Astrocyte of the cerebellum (primary cell): Measurements from ENCODE around the gene SCN5A.

Source experiments
- DNase-seq: peaks from one replicate; pipeline ENCODE4 v3.0.0-alpha.2; 2011; ENCODE audit warnings: low read depth
- H3K4me3 ChIP-seq: 2 replicates; pipeline ENCODE4 v1.5.1; 2011; ENCODE audit warnings: mild to moderate bottlenecking, low read depth, low read length, moderate library complexity
- in situ Hi-C: cut with HindIII; loops from 2 replicates; pipeline ENCODE4 v1.10.0; 2017; ENCODE audit warnings: low sequenced_read_pairs
- TF ChIP-seq, protein P1 (sequence below): IDR thresholded peaks from 2 replicates; pipeline ENCODE4 v1.5.1; 2012; ENCODE audit warnings: low read length, low read depth, moderate library complexity, mild to moderate bottlenecking; ENCODE audit errors: missing control alignments

Gene SCN5A

DNA sequence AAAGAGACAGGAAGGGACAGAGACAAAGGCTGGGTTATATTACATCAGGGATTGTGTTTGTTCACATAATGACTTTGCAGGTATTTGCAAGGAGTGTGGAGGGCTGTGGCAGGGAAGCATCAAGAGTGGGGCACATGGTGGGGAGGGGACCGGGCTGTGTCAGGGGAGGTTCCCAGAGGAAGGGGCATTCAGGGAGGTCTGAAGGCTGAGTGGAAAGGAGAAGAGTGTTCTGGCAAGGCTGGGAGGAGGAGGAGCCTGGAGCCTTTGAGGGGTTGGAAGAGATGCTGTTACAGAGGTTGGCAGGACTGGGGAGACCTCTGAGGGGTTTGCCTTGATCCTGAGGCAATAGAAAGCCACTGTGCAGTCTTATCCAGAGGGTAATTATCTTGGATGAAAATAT, 103.9 kb downstream of the SCN5A start:
- TF ChIP-seq, protein P1, sequence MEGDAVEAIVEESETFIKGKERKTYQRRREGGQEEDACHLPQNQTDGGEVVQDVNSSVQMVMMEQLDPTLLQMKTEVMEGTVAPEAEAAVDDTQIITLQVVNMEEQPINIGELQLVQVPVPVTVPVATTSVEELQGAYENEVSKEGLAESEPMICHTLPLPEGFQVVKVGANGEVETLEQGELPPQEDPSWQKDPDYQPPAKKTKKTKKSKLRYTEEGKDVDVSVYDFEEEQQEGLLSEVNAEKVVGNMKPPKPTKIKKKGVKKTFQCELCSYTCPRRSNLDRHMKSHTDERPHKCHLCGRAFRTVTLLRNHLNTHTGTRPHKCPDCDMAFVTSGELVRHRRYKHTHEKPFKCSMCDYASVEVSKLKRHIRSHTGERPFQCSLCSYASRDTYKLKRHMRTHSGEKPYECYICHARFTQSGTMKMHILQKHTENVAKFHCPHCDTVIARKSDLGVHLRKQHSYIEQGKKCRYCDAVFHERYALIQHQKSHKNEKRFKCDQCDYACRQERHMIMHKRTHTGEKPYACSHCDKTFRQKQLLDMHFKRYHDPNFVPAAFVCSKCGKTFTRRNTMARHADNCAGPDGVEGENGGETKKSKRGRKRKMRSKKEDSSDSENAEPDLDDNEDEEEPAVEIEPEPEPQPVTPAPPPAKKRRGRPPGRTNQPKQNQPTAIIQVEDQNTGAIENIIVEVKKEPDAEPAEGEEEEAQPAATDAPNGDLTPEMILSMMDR: no peak
- no peak for DNase-seq
- H3K4me3 ChIP-seq: no peak overlapping the region
- in situ Hi-C loops: no loop called here

DNA sequence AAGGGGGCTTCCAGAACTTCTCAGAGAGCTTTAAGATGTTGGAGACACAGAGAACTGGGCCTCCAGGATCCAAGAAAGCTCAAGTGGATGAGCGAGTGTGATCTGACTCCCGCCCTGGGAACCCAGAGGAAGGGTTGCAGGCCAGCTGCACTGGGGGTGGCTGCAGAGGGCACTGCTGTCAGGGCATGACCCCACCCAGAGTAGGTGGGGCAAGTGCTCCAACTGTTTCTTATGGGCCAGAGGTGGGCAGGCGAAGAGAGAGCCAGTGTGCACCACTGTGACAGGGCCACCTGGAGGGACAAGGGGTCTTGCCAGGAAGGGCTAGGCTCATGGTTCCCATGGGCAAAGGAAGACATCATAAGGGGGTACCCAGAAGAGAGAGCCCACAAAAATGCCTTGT, 104.6 kb downstream of the SCN5A start:
- in situ Hi-C loops: no loop called here
- DNase-seq: no peak
- TF ChIP-seq, protein P1: no peak
- H3K4me3 ChIP-seq: no peak overlapping the region

GRCh38 chr3:38543586-38543985, 105.9 kb downstream of the SCN5A start:
- in situ Hi-C loops: no loop called here
- TF ChIP-seq, protein P1: no peak

DNA sequence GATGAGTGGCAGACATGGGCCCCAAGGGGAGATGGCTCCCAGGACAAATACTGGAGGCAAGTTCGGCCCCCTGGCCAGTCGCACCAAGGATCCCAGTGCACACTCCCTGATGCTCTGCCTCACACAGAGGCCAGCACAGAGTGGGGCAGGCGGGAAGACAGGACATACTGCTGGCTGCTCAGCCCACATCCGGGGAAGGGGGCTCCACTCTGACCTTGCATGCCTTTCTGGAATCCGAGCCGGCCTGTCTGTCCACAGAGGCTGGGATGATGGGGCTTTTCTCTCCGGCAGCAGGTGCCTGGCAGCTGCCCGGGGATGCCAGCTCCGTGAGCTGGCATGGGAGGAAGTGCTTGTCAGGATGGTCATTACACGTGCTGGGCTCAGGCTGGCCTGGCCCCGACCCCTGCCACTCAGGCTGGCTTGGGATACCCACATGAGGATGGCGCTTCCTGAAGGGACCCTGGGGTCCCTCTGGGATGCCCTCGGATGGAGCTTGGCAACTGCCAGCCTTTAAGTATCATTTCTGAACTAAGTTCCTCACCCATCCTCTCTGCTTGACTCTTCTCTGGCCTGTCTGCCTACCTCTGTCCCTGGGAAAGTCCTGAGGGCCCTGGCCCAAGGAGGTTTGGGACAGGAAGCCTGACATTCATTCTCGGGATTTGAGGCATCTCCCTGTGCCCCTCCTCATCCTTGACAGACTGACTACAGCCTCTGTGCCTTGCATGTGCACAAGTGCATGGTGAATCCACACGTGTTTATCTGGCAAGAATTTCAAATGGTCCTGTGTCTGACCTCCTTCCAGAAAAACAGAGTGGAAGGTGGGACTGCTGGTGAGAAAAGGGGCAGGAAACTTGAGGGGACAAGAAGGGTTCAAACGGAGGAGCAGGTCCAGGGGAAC, 106.8 kb downstream of the SCN5A start:
- H3K4me3 ChIP-seq: no peak overlapping the region
- in situ Hi-C loops: no loop called here
- TF ChIP-seq, protein P1: no peak
- DNase-seq: no peak

More at GRCh38 chr3:38543586-38543985, 105.9 kb downstream of the SCN5A start:
- no peak overlapping the region for H3K4me3 ChIP-seq
- DNase-seq: no peak

GRCh38 chr3:38541806-38542205, 107.7 kb downstream of the SCN5A start:
- in situ Hi-C loops: no loop called here
- H3K4me3 ChIP-seq: no peak overlapping the region
- DNase-seq: no peak
- TF ChIP-seq, protein P1: no peak

- H3K4me3 ChIP-seq: no peak overlapping the region
- no peak for DNase-seq
- TF ChIP-seq, protein P1: no peak
- in situ Hi-C loops: no loop called here
These were observed 110.6 kb downstream of the SCN5A start for GRCh38 chr3:38538773-38539353.
